CD4-positive, alpha-beta T cell treated with Interleukin-17A for 1 hour (primary cell): ENCODE results near the gene SPINK5.
"Not testable (repeated sequence)": the region's sequence is repeated elsewhere in the genome, so short reads cannot be mapped to it uniquely, and the experiment has no call there.

Experiments
- DNase-seq: peaks from one replicate; pipeline ENCODE4 v3.0.0-alpha.2; 2020

SPINK5 gene, protein sequence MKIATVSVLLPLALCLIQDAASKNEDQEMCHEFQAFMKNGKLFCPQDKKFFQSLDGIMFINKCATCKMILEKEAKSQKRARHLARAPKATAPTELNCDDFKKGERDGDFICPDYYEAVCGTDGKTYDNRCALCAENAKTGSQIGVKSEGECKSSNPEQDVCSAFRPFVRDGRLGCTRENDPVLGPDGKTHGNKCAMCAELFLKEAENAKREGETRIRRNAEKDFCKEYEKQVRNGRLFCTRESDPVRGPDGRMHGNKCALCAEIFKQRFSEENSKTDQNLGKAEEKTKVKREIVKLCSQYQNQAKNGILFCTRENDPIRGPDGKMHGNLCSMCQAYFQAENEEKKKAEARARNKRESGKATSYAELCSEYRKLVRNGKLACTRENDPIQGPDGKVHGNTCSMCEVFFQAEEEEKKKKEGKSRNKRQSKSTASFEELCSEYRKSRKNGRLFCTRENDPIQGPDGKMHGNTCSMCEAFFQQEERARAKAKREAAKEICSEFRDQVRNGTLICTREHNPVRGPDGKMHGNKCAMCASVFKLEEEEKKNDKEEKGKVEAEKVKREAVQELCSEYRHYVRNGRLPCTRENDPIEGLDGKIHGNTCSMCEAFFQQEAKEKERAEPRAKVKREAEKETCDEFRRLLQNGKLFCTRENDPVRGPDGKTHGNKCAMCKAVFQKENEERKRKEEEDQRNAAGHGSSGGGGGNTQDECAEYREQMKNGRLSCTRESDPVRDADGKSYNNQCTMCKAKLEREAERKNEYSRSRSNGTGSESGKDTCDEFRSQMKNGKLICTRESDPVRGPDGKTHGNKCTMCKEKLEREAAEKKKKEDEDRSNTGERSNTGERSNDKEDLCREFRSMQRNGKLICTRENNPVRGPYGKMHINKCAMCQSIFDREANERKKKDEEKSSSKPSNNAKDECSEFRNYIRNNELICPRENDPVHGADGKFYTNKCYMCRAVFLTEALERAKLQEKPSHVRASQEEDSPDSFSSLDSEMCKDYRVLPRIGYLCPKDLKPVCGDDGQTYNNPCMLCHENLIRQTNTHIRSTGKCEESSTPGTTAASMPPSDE

DNA sequence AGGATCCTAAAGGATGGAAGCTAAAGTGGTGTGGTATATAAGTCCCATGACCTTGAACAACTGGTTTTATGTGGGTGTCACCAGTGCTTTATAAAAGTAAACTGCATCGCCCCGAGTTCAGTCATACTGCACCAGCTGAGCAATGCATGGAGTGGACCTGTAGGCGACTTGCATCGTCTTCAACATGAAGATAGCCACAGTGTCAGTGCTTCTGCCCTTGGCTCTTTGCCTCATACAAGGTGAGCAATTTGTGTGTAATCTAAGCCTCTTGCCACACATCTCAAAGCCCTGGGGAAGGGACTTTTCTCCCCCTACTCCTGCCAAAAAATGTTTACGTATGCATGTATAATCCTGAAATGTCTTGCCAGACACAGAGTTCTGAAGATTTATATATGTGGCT, at the start of gene SPINK5:
Gene SPINK5, plus strand, starts transcription at position 120 of the 400 bp plus-strand sequence. Its CDS starts 65 bp downstream, at position 185.
- DNase-seq = no peak

DNA sequence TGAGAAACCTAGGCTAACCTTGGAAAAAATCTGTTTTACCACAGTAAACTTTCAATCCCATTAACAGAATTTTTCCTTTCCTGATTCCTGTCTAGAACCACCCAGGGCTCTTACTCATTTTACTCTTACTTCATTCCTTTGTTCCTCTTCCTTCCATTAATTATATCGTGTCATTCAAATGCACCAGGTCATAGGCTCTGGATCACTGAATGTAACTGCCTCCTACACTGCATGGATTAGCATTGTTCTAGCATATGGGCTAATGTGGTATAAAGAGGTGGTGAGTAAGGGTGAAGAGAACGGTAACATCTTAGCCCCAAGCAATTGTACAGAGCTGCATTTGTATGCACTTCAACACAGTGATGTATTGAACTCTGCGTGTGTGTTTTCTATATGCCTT, 49.5 kb upstream of the SPINK5 start:
- DNase-seq = no peak

DNA sequence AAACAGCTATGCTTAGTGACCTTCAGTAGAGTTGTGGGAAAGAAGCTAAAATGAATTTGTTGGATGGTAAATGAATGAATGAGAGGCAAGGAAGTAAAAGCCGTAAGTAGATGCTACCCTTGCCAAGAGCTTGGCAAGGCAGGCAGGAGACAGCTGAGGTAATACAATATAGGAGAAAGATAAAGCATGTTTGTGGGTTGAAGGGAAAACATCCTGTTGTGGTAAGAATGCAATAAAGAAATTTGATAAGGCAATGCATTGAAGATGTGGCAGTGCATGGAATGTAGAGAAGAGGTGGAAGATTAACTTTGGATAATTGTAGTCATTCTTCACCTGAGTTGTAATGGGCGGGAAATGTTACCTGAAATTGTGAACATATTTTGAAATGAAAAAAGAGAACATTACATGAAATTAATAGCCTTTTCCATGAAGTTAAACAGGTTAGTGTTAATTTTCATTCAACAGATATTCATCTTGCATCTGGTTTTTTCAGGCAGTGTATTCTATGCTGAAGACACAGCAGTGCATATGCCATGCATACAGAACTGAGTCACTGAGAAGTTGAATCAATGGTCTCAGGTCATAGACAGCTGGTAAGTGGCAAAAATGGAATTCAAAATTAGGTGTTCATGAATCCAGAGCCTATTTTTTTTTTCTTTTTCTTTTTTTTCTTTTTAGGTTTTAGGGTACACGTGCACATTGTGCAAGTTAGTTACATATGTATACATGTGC, 43.4 kb upstream of the SPINK5 start:
- DNase-seq = no peak

DNA sequence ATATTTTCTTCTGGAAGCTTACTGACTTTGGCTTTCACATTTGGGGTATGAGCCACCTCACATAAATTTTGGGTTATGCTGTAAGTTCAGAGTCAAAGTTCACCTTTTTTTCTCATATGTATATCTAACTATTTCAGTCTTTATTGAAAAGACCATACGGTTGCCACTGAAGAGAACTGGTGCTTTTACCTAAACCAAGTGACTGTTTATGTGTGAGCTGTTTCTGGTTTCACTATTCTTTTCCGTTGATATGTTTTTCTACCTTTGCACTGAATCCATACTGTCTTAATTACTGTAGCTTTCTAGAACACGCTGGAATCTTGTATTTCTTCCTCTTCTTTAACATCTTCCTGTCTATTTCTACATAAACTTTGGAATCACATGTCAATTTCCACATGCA, 36.3 kb upstream of the SPINK5 start:
- DNase-seq = no peak

GRCh38 chr5:148029131-148029530, 34.6 kb upstream of the SPINK5 start:
- DNase-seq = no peak

- DNase-seq = no peak
Measured at GRCh38 chr5:148033134-148033533, 30.6 kb upstream of the SPINK5 start.

DNA sequence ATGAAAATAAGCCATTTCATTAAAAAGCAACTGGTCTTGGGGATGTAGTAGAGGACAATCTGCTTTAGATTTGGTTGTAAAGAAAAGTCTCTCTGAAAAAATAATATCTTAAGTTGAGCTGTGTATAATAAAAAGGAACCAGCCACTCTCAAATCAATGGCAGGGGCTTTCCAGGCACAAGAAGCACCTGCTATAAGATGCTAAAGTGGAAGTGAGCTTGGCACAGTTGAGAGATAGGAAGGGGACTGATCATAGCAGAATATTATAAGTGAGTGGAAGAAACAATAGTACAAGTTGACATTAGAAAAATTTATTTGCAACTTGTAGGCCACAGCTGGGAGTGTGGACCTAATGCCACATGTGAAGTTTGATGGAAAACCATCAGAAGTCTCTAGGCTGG, 28.1 kb upstream of the SPINK5 start:
- DNase-seq = no peak

- no peak for DNase-seq
Measured at GRCh38 chr5:148042881-148043280, 20.9 kb upstream of the SPINK5 start.

GRCh38 chr5:148043705-148044104, 20.1 kb upstream of the SPINK5 start:
- no peak for DNase-seq

DNA sequence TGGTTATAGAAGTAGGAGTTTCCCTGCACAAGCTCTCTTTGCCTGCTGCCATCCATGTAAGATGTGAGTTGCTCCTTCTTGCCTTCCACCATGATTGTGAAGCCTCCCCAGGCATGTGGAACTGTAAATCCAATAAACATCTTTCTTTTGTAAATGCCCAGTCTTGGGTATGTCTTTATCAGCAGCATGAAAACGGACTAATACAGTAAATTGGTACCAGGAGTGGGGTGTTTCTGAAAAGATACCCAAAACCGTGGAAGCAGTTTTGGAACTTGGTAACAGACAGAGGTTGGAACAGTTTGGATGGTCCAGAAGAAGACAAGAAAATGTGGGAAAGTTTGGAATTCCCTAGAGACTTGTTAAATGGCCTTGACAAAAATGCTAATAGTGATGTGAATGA, 8.6 kb upstream of the SPINK5 start:
- not testable (repeated sequence) for DNase-seq

DNA sequence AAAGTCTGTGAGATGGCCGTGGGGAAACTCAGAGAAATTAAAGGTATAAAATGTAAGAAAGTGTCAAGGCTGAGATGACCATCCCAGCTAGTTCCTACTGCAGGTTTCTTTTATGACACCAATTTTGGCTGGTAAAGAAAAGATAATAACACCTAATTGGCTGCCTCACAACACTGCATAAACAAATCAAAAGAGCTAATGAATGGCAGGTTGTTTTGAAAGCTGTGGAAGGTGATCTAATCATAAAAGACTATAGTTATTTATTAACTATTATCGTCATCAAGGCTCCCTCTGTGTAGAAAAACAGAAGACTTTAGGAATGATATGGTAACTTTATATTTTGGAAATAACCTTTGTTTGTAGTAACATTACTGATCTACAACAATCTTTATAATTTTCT, 3.5 kb upstream of the SPINK5 start:
- DNase-seq = no peak

GRCh38 chr5:148060881-148061280, 2.9 kb upstream of the SPINK5 start:
- DNase-seq = no peak

- DNase-seq = no peak
Measured at GRCh38 chr5:148070621-148071020, 6.8 kb downstream of the SPINK5 start.

GRCh38 chr5:148072207-148072606, 8.4 kb downstream of the SPINK5 start:
- DNase-seq = no peak

- DNase-seq = no peak
Measured at GRCh38 chr5:148075529-148075928, 11.7 kb downstream of the SPINK5 start.

GRCh38 chr5:148083203-148083602, 19.4 kb downstream of the SPINK5 start:
- DNase-seq = no peak

GRCh38 chr5:148084269-148084668, 20.5 kb downstream of the SPINK5 start:
- no peak for DNase-seq

- no peak for DNase-seq
Measured at GRCh38 chr5:148085310-148085709, 21.5 kb downstream of the SPINK5 start.

- no peak for DNase-seq
Measured at GRCh38 chr5:148085977-148086705, 22.4 kb downstream of the SPINK5 start.

GRCh38 chr5:148090146-148090772, 26.5 kb downstream of the SPINK5 start:
- no peak for DNase-seq

DNA sequence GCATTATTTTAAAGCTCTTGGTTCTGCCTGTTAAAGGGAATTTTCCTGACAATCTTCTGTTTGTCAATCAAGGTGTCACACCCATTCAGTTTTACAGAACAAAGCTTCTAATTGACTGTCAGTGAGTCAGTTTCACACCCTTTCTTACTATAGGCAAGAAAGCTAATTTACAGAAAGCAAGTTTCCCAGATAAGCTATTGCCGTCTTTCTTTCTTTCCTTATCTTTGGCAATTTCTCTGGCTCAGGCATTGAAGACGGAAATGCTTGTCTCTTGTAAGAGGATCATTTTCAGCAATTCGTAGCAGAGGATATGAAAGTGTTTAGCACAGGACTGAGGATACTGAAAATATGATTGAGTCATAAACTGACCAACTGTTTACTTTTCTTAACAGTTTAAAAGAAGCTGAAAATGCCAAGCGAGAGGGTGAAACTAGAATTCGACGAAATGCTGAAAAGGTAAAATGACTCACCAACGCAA, 27.0 kb downstream of the SPINK5 start:
- DNase-seq = no peak
